Type B pancreatic cell (in vitro differentiated cells): ENCODE results near the gene SF3B3. TPM values are rescaled to one million over a fixed set of nuclear protein-coding genes. Genes with fewer than 3 reads are reported as not detected.
"Not testable (repeated sequence)": the region's sequence is repeated elsewhere in the genome, so short reads cannot be mapped to it uniquely, and the experiment has no call there.

Experiments
- DNase-seq: peaks from one replicate; pipeline ENCODE4 v3.0.0; 2021; ENCODE audit warnings: mixed read lengths; ENCODE audit not compliant: unreplicated experiment; ENCODE audit errors: extremely low spot score
- H3K27ac Mint-ChIP-seq: 2 replicates; pipeline ENCODE4 v1.8.0; 2021; ENCODE audit warnings: mild to moderate bottlenecking, mixed read lengths
- H3K27me3 Mint-ChIP-seq: 2 replicates; pipeline ENCODE4 v1.8.0; 2021; ENCODE audit warnings: mixed read lengths
- H3K36me3 Mint-ChIP-seq: 2 replicates; pipeline ENCODE4 v1.8.0; 2021; ENCODE audit warnings: mixed read lengths
- H3K4me1 Mint-ChIP-seq: one replicate; pipeline ENCODE4 v1.8.0; 2021; ENCODE audit warnings: mixed read lengths; ENCODE audit not compliant: unreplicated experiment
- H3K4me3 Mint-ChIP-seq: 2 replicates; pipeline ENCODE4 v1.8.0; 2021; ENCODE audit warnings: mild to moderate bottlenecking, mixed read lengths
- H3K9me3 Mint-ChIP-seq: 2 replicates; pipeline ENCODE4 v1.8.0; 2021; ENCODE audit warnings: mixed read lengths
- total RNA-seq: library from RNA; stranded (reverse); gene quantifications from 2 replicates; pipeline ENCODE4 v1.2.1, GENCODE V29; 2021; ENCODE audit warnings: low replicate concordance
- TF ChIP-seq, protein P1 (sequence below): fragments of 200-600 bp; sonication (generic); conservative IDR thresholded peaks from 2 replicates; pipeline ENCODE4 v1.5.0; 2021; ENCODE audit warnings: antibody characterized with exemption, mild to moderate bottlenecking

SF3B3 gene
- total RNA-seq, 1 donor from 2014 or later = 429 TPM

DNA sequence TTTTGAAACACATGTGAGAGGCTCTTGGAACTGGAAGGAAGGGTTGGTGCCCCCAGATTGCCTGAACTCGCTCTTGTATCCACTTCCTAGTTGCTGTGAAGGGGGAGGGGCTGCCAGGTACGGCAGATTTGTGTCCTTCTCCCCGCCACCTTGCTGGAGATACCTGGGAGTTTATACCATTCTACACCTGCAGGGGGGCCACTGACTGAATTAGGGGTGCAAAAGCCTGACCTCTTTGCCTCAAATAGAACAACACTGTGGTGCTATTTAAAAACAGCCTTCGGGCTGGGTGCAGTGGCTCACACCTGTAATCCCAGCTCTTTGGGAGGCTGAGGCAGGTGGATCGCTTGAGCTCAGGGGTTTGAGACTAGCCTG lies 87.6 kb downstream of the SF3B3 start:
- H3K4me1 Mint-ChIP-seq = no peaks in the 10 kb centered on the region
- TF ChIP-seq, protein P1, sequence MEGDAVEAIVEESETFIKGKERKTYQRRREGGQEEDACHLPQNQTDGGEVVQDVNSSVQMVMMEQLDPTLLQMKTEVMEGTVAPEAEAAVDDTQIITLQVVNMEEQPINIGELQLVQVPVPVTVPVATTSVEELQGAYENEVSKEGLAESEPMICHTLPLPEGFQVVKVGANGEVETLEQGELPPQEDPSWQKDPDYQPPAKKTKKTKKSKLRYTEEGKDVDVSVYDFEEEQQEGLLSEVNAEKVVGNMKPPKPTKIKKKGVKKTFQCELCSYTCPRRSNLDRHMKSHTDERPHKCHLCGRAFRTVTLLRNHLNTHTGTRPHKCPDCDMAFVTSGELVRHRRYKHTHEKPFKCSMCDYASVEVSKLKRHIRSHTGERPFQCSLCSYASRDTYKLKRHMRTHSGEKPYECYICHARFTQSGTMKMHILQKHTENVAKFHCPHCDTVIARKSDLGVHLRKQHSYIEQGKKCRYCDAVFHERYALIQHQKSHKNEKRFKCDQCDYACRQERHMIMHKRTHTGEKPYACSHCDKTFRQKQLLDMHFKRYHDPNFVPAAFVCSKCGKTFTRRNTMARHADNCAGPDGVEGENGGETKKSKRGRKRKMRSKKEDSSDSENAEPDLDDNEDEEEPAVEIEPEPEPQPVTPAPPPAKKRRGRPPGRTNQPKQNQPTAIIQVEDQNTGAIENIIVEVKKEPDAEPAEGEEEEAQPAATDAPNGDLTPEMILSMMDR = no peak
- H3K36me3 Mint-ChIP-seq = no peaks in the 10 kb centered on the region
- H3K27me3 Mint-ChIP-seq = no peaks in the 10 kb centered on the region
- no peak overlapping the region for H3K27ac Mint-ChIP-seq
- no peak overlapping the region for H3K4me3 Mint-ChIP-seq
- no peaks in the 10 kb centered on the region for H3K9me3 Mint-ChIP-seq
- DNase-seq = no peak

DNA sequence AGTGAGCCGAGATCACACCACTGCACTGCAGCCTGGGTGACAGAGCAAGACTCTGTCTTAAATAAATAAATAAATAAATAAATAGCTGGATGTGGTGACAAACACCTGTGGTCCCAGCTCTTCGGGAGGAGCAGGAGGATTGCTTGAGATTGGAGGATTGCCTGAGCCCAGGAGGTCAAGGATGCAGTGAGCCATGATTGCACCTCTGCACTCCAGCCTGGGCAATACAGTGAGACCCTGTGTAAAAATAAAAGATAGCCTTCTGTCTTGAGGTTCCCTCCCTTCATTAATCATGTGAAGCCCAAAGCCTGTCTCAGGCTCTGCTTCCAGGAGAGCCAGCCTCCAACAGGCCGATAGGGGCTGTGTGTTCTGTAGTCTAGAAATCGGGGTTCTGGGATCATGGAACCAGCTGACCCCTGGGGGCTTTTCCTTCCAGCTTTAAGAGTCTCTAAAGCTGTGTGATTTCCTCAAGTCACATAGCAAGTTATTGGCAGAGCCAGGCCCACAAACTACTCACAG lies 88.2 kb downstream of the SF3B3 start:
- TF ChIP-seq, protein P1 = no peak
- no peak overlapping the region for H3K4me3 Mint-ChIP-seq
- H3K27ac Mint-ChIP-seq = no peak overlapping the region
- no peaks in the 10 kb centered on the region for H3K9me3 Mint-ChIP-seq
- DNase-seq = no peak
- peaks cover 5% of the 10 kb centered on the region for H3K27me3 Mint-ChIP-seq
- H3K36me3 Mint-ChIP-seq = no peaks in the 10 kb centered on the region
- no peaks in the 10 kb centered on the region for H3K4me1 Mint-ChIP-seq

DNA sequence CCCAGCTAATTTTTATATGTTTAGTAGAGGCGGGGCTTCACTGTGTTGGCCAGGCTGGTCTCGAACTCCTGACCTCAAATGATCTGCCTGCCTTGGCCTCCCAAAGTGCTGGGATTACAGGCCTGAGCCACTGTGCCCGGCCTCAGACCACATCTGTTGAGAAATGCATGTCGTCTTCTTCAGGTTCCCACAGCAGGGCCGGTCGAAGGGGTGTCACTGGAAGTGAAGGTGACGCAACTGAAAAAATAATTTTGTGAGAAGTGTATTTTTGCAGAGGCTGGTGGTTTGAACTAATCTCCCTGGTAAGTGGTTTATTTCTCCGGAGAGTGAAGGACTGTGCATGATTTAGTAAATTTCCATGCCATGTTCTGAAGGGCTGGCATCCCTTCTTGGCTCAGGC lies 89.3 kb downstream of the SF3B3 start:
- no peak for DNase-seq
- no peak overlapping the region for H3K4me3 Mint-ChIP-seq
- no peaks in the 10 kb centered on the region for H3K4me1 Mint-ChIP-seq
- no peaks in the 10 kb centered on the region for H3K9me3 Mint-ChIP-seq
- TF ChIP-seq, protein P1 = no peak
- H3K27ac Mint-ChIP-seq = no peak overlapping the region
- H3K27me3 Mint-ChIP-seq = peaks cover 10% of the 10 kb centered on the region
- no peaks in the 10 kb centered on the region for H3K36me3 Mint-ChIP-seq

DNA sequence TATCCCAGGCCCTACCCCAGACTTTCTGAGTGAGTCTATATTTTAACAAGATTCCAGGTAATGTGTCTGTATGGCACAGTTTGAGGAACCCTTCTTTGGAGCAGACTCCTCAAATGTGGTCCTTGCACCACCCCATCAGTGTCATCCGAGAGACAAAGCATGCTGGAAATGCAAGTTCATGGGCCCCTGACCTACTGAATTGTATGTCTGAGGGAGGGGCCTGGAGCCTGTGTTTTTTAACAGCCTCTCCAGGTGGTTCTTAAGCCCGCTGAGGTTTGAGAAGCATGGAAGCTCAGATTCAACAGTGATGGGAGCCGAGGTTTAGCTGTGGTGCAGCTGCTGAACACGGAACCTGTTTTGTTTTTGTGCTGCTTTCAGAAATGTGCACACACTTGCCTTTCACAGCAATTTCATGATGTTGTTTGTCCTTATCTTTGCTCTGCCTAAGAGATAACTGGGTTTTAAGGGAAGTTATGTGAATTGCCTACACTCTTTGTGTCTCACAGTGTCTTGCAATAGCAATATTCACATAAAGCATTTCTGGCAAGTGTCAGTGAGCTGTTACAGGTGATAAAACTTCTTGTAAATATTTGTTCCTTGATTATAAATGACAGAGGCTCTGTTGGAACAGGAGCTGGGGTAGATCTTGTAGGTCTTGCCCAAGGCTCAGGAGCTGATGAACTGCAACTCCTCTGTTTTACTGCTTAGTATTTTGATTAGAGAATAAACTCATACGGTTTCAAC lies 90.8 kb downstream of the SF3B3 start:
- no peaks in the 10 kb centered on the region for H3K36me3 Mint-ChIP-seq
- H3K27ac Mint-ChIP-seq = no peak overlapping the region
- no peaks in the 10 kb centered on the region for H3K9me3 Mint-ChIP-seq
- H3K4me3 Mint-ChIP-seq = no peak overlapping the region
- TF ChIP-seq, protein P1 = no peak
- H3K27me3 Mint-ChIP-seq = peaks cover 24% of the 10 kb centered on the region
- no peak for DNase-seq
- no peaks in the 10 kb centered on the region for H3K4me1 Mint-ChIP-seq

DNA sequence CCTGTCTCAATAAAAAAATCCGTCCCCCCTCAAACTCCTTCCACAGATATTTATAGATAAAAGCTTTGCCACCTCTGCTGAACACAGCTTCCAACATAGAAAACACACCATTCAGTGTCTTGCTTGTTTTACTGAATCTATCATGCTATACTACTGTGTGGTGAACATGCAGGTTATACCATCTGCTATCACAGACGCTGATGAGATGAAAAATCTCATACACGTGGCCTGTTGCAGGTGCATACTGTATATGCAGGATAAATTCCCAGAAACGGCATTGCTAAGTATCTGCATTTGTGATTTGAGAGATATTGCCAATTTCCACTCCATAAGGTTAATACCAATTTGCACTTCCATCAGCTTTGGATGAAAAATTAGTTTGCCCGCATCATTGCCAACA lies 92.3 kb downstream of the SF3B3 start:
- no peak for DNase-seq
- H3K27me3 Mint-ChIP-seq = peaks cover 39% of the 10 kb centered on the region
- H3K9me3 Mint-ChIP-seq = no peaks in the 10 kb centered on the region
- no peak overlapping the region for H3K27ac Mint-ChIP-seq
- TF ChIP-seq, protein P1 = no peak
- no peaks in the 10 kb centered on the region for H3K4me1 Mint-ChIP-seq
- no peak overlapping the region for H3K4me3 Mint-ChIP-seq
- no peaks in the 10 kb centered on the region for H3K36me3 Mint-ChIP-seq

DNA sequence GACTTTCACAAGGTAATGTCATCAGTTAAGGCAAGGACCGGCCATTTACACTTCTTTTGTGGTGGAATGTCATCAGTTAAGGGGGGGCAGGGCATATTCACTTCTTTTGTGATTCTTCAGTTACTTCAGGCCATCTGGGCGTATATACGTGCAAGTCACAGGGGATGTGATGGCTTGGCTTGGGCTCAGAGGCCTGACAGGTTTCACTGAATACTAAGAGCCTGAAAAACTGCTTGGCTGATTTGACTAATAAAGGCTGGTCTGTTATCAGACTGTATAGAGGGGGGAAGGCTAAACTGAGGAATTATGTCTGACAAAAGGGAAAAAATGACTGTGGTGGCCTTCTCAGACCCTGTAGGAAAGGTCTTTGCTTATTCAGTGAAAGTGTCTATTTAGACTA lies 98.2 kb downstream of the SF3B3 start:
- DNase-seq, H3K4me1 Mint-ChIP-seq, H3K27ac Mint-ChIP-seq, H3K4me3 Mint-ChIP-seq, H3K36me3 Mint-ChIP-seq, H3K9me3 Mint-ChIP-seq: not testable (repeated sequence)
- peaks cover 90% of the 10 kb centered on the region for H3K27me3 Mint-ChIP-seq

Other genes starting within 250 kb of the SF3B3 start
- gene AARS1, start 234.3 kb upstream of the SF3B3 start, total RNA-seq = 112 and 123 TPM in 2 replicates
- gene DDX19B, start 224.6 kb upstream of the SF3B3 start, total RNA-seq = 27.4 and 32.2 TPM in 2 replicates
- gene DDX19A, start 176.9 kb upstream of the SF3B3 start, total RNA-seq = 41.4 and 52.7 TPM in 2 replicates
- gene ST3GAL2, start 84.7 kb upstream of the SF3B3 start, total RNA-seq = 8.5 and 37.2 TPM in 2 replicates
- gene FCSK, start 69.2 kb upstream of the SF3B3 start, total RNA-seq = 19.5 and 23.9 TPM in 2 replicates
- gene COG4, start 262 bp upstream of the SF3B3 start, total RNA-seq = 79.0 and 96.8 TPM in 2 replicates
- gene IL34, start 122.7 kb downstream of the SF3B3 start, total RNA-seq = 0.40 TPM in 1 of 2 replicates, not detected in the other
- gene MTSS2, start 162.2 kb downstream of the SF3B3 start, total RNA-seq = 92.2 and 118 TPM in 2 replicates